Sigmoid colon (tissue), 4 donors: ENCODE data around the gene OR10A6.

Source experiments
- EP300 ChIP-seq, 4 donors: sonication (generic); formaldehyde crosslinking; IDR thresholded peaks; one replicate each; pipeline ENCODE4 v1.6.1; 2017; ENCODE audit warnings: antibody characterized with exemption in 4 of 4
- POLR2A ChIP-seq, 2 donors: fragments of 450-650 bp; IDR thresholded peaks; one replicate each; pipeline ENCODE4 v1.6.1; 2016; ENCODE audit warnings: antibody characterized with exemption in 2 of 2, mild to moderate bottlenecking in 2 of 2, moderate library complexity in 2 of 2
- POLR2AphosphoS5 ChIP-seq, 4 donors: sonication (generic); formaldehyde crosslinking; IDR thresholded peaks; one replicate each; pipeline ENCODE4 v1.6.1; 2017; ENCODE audit warnings: antibody characterized with exemption in 4 of 4

- TF ChIP-seq POLR2A (IDR thresholded peaks at IDR 0.05) (no peak), POLR2AphosphoS5 (IDR thresholded peaks at IDR 0.05) (no peak), EP300 (IDR thresholded peaks at IDR 0.05) (no peak)
Observed at GRCh38 chr11:7977232-7977917, 46.3 kb upstream of the OR10A6 start.
